HFFc6 (cell line): ENCODE measurements around the gene LASP1. TPM values are rescaled to one million over a fixed set of nuclear protein-coding genes. Genes with fewer than 3 reads are reported as not detected.

Source experiments
- DNase-seq: peaks from one replicate; pipeline ENCODE4 v3.0.0-alpha.2; 2018
- H3K27ac Mint-ChIP-seq: 2 replicates; pipeline ENCODE4 v1.8.0; 2020; ENCODE audit warnings: mild to moderate bottlenecking, mixed read lengths
- H3K27me3 Mint-ChIP-seq: 2 replicates; pipeline ENCODE4 v1.8.0; 2021; ENCODE audit warnings: mild to moderate bottlenecking, moderate library complexity, mixed read lengths; ENCODE audit not compliant: insufficient read depth
- H3K36me3 Mint-ChIP-seq: 2 replicates; pipeline ENCODE4 v1.8.0; 2021; ENCODE audit warnings: low read depth, mixed read lengths
- H3K4me1 Mint-ChIP-seq: 2 replicates; pipeline ENCODE4 v1.8.0; 2020; ENCODE audit warnings: low read depth, mixed read lengths
- H3K4me3 Mint-ChIP-seq: 2 replicates; pipeline ENCODE4 v1.8.0; 2020; ENCODE audit warnings: mild to moderate bottlenecking, moderate library complexity, mixed read lengths
- H3K9me3 Mint-ChIP-seq: 2 replicates; pipeline ENCODE4 v1.8.0; 2020; ENCODE audit warnings: mild to moderate bottlenecking, mixed read lengths
- total RNA-seq, 6 experiments: library from RNA; stranded (reverse); fragmentation: NEBNext Ultra II Directional; extraction: Animal tissue kit (Norgen Biotek cat#: 25700); gene quantifications; 2 replicates in 1 of 6; 3 replicates in 5 of 6; pipeline ENCODE4 v1.2.3, GENCODE V29; 2021
- TF ChIP-seq, protein P1 (sequence below): fragments of 200-600 bp; sonication (generic); IDR thresholded peaks from 2 replicates; pipeline ENCODE4 v1.5.0; 2021; ENCODE audit warnings: antibody characterized with exemption, mild to moderate bottlenecking

LASP1 gene
- total RNA-seq, 6 experiments from 2014 or later: 428 to 517 (median 484) TPM

GRCh38 chr17:38960402-38960801 is 90.5 kb downstream of the LASP1 start:
- Mint-ChIP-seq H3K4me1 (peaks cover 35% of the 10 kb centered on the region), H3K27me3 (peaks cover 2% of the 10 kb centered on the region; the same call in 1 of the 2 replicates), H3K9me3 (no peaks in the 10 kb centered on the region), H3K36me3 (no peaks in the 10 kb centered on the region), H3K4me3 (no peak overlapping the region), H3K27ac (no peak overlapping the region)
- TF ChIP-seq, protein P1, sequence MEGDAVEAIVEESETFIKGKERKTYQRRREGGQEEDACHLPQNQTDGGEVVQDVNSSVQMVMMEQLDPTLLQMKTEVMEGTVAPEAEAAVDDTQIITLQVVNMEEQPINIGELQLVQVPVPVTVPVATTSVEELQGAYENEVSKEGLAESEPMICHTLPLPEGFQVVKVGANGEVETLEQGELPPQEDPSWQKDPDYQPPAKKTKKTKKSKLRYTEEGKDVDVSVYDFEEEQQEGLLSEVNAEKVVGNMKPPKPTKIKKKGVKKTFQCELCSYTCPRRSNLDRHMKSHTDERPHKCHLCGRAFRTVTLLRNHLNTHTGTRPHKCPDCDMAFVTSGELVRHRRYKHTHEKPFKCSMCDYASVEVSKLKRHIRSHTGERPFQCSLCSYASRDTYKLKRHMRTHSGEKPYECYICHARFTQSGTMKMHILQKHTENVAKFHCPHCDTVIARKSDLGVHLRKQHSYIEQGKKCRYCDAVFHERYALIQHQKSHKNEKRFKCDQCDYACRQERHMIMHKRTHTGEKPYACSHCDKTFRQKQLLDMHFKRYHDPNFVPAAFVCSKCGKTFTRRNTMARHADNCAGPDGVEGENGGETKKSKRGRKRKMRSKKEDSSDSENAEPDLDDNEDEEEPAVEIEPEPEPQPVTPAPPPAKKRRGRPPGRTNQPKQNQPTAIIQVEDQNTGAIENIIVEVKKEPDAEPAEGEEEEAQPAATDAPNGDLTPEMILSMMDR: no peak
- DNase-seq: no peak

DNA sequence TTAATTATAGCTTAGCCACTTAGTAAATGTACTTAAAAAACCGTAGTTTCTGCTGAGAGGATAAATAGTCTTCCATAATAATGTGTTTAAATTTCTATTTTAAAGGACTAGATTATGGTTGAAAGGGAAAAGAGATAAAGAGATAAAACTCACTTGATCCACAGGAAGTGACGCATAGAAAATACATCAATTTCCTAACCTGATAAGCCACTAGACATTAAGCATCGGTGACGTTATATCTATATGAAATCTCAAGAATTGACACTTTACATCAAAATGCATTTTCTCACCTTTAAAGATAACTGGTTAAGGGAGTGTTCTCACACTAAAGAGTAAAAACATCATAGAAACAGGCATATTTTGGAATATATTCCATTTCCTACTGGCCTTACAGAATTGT is 91.6 kb downstream of the LASP1 start:
- peaks cover 2% of the 10 kb centered on the region; the same call in 1 of the 2 replicates for H3K27me3 Mint-ChIP-seq
- no peak for DNase-seq
- TF ChIP-seq, protein P1: no peak
- H3K4me3 Mint-ChIP-seq: no peak overlapping the region
- H3K36me3 Mint-ChIP-seq: no peaks in the 10 kb centered on the region
- no peaks in the 10 kb centered on the region for H3K9me3 Mint-ChIP-seq
- no peak overlapping the region for H3K27ac Mint-ChIP-seq
- peaks cover 35% of the 10 kb centered on the region for H3K4me1 Mint-ChIP-seq

DNA sequence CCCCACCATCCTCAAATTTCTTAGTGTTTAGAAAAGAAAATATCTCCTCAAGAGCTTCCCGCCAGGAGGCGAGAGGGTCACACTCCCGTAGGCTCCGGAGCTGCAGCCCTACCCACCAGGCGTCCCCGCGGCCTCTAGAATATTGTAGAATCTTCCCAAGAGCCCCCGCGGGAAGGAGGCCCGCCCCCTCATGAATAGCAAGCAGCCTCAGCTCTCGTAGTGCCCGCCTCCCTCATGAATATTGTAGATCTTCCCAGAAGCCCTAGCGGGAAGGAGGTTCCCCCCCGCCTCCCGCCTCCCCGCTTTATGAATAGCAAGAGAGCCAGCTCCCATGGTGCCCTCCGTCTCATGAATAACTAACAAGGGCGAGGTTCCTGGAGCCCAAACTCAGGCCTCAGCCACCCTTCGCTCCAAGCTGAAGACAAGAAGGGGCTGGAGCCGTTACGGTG is 97.5 kb downstream of the LASP1 start, which contains the start of gene FBXO47:
Gene FBXO47 (minus strand): TSS at position 114 of the 449 bp plus-strand sequence. CDS start 4,378 bp downstream, outside the sequence.
- Mint-ChIP-seq H3K4me3 (no peak within 1 kb of the TSS), H3K9me3 (no peaks in the 10 kb centered on the region)
- TF ChIP-seq, protein P1: no peak

GRCh38 chr17:38969281-38969680 is 99.4 kb downstream of the LASP1 start:
- DNase-seq: no peak
- Mint-ChIP-seq H3K27ac (no peak overlapping the region), H3K4me3 (no peak overlapping the region), H3K4me1 (no peaks in the 10 kb centered on the region), H3K9me3 (no peaks in the 10 kb centered on the region), H3K36me3 (no peaks in the 10 kb centered on the region), H3K27me3 (no peaks in the 10 kb centered on the region; the same call in 1 of the 2 replicates)
- TF ChIP-seq, protein P1: no peak

More for the DNA sequence above, 97.5 kb downstream of the LASP1 start, which contains the start of gene FBXO47:
- Mint-ChIP-seq H3K36me3 (no peaks in the 10 kb centered on the region), H3K27ac (no peak within 1 kb of the TSS), H3K27me3 (peaks cover 2% of the 10 kb centered on the region; the same call in 1 of the 2 replicates), H3K4me1 (no peaks in the 10 kb centered on the region)
- no peak for DNase-seq

DNA sequence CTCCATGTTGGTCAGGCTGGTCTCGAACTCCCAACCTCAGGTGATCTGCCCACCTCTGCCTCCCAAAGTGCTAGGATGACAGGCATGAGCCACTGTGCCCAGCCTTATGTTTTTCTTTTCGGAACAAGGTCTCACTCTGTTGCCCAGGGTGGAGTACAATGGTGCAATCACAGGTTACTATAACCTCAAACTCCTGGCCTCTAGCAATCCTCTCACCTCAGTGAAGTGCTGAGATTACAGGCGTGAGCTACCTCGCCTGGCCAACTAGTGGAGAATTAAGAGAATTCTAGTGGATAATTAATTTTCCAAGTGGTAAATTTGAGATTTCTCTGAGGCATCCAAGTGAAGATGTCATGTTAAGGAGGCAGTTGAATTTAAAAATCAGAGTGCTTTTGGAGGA is 100.3 kb downstream of the LASP1 start:
- H3K27ac Mint-ChIP-seq: no peak overlapping the region
- TF ChIP-seq, protein P1: no peak
- no peak for DNase-seq
- no peaks in the 10 kb centered on the region for H3K9me3 Mint-ChIP-seq
- no peaks in the 10 kb centered on the region for H3K36me3 Mint-ChIP-seq
- no peaks in the 10 kb centered on the region; the same call in 1 of the 2 replicates for H3K27me3 Mint-ChIP-seq
- no peaks in the 10 kb centered on the region for H3K4me1 Mint-ChIP-seq
- no peak overlapping the region for H3K4me3 Mint-ChIP-seq
